Ovary (tissue), 9 donors: Measurements from ENCODE around the gene LRRC32. TPM values are rescaled to one million over a fixed set of nuclear protein-coding genes. Genes with fewer than 3 reads are reported as not detected.
A peak's percentile ranks its signal among the peaks of the same experiment; 100 is the strongest.
"Not testable (repeated sequence)": the region's sequence is repeated elsewhere in the genome, so short reads cannot be mapped to it uniquely, and the experiment has no call there.

Experiments
- DNase-seq, 5 donors: peaks; one replicate each; pipeline ENCODE4 v3.0.0-alpha.2; 2019 to 2020
- H3K27ac ChIP-seq, 2 donors: fragments of 200-600 bp; one replicate each; pipeline versions ENCODE4 v1.5.1 to v1.8.0; 2019 to 2022
- H3K27me3 ChIP-seq: fragments of 200-600 bp; one replicate; pipeline ENCODE4 v1.8.0; 2022
- H3K36me3 ChIP-seq: fragments of 200-600 bp; sonication (generic); one replicate; pipeline ENCODE4 v1.5.1; 2019
- H3K4me1 ChIP-seq: one replicate; pipeline ENCODE4 v1.8.1; 2013; ENCODE audit warnings: mild to moderate bottlenecking, moderate library complexity; ENCODE audit not compliant: insufficient read depth
- H3K4me3 ChIP-seq: fragments of 200-600 bp; sonication (generic); one replicate; pipeline ENCODE4 v1.5.1; 2017
- H3K9me3 ChIP-seq, 2 donors: fragments of 200-600 bp in 1 of 2; sonication (generic) in 1 of 2; one replicate each; pipeline versions ENCODE4 v1.5.1 to v1.8.1; 2013 to 2019; ENCODE audit warnings: mild to moderate bottlenecking in 1 of 2, moderate library complexity in 1 of 2
- CTCF ChIP-seq, 3 donors: fragments of 450-650 bp in 2 of 3; fragments of 200-600 bp in 1 of 3; IDR thresholded peaks; one replicate each; pipeline versions ENCODE4 v1.5.1 to v1.8.0; 2016 to 2022; ENCODE audit warnings: antibody characterized with exemption in 3 of 3, mild to moderate bottlenecking in 1 of 3
- EP300 ChIP-seq: sonication (generic); formaldehyde crosslinking; IDR thresholded peaks from one replicate; pipeline ENCODE4 v1.6.1; 2017; ENCODE audit warnings: antibody characterized with exemption
- POLR2A ChIP-seq: fragments of 450-650 bp; IDR thresholded peaks from one replicate; pipeline ENCODE4 v1.6.1; 2017; ENCODE audit warnings: antibody characterized with exemption, mild to moderate bottlenecking, moderate library complexity
- WGBS, 3 donors: extraction: QIAGEN DNeasy Blood & Tissue Kit in 1 of 3; methylation state at CpG; one replicate each; pipeline versions ENCODE4 v1.1.5 to v1.1.7; 2013 to 2017; 5-methylcytosine and 5-hydroxymethylcytosine counted together
- intact Hi-C, 4 donors: fragments of 100-400 bp; cut with DNase I; formaldehyde crosslinking; loops; one replicate each; pipeline versions ENCODE4 v1.11.0 to v1.15.1; 2022 to 2023
- polyA plus RNA-seq, 2 donors: library from polyadenylated mRNA; stranded (reverse); fragments of 200-250 nt in 1 of 2; fragments of 350-450 nt in 1 of 2; fragmentation: Illumina TruSeq in 1 of 2; extraction: RNeasy Lipid Tissue Mini Kit (QIAGEN cat#74804) in 1 of 2; gene quantifications; one replicate each; pipeline ENCODE4 v1.2.3, GENCODE V29; 2013 to 2014
- total RNA-seq, 7 donors: library from RNA; depleted of rRNA in 2 of 7; stranded (reverse); fragments of >200 nt in 2 of 7; fragmentation: NEBNext Ultra II Directional in 3 of 7; extraction: Animal tissue kit (Norgen Biotek cat#: 25700) in 3 of 7; gene quantifications; one replicate each; pipeline versions ENCODE4 v1.1.0 to v1.2.4, GENCODE V29; 2016 to 2023
- donor health status: DM: no; HTN: no; CAD: no; lungs with moderate emphysema.
- donor health status: DM: no; HTN: no; CAD: no.
- donor health status: Bipolar disorder and iron deficiency.
- donor health status: DM: yes; HTN: yes; CAD: no.
- donor health status: DM: no; HTN: no; CAD: no.
- donor health status: DM: yes; HTN: yes; CAD: no.

Gene LRRC32
- total and polyA plus RNA-seq, 9 donors, result 3.2 to 47.1 (median 29.5) TPM

- Histone ChIP-seq H3K4me1 (peaks cover 4% of the 10 kb centered on the region), H3K9me3 (no peaks in the 10 kb centered on the region), H3K27ac (no peak overlapping the region), H3K27me3 (no peaks in the 10 kb centered on the region), H3K36me3 (no peaks in the 10 kb centered on the region), H3K4me3 (no peak overlapping the region)
- intact Hi-C loops, result no loop called here
- DNase-seq, result peak in 2 of 5 donors; percentile 12 to 33
- WGBS, 3 donors, result 46 to 48% (median 48%) methylated on average over 7 of the region's 7 CpGs
- TF ChIP-seq POLR2A (no peak), EP300 (no peak), CTCF (IDR thresholded peaks at IDR 0.05) (no peak)
Observed at GRCh38 chr11:76621868-76622267, 48.7 kb downstream of the LRRC32 start.

GRCh38 chr11:76621466-76621865 is 49.1 kb downstream of the LRRC32 start:
- H3K36me3 ChIP-seq, result no peaks in the 10 kb centered on the region
- H3K4me1 ChIP-seq, result peaks cover 4% of the 10 kb centered on the region
- TF ChIP-seq EP300, result no peak
- TF ChIP-seq CTCF (IDR thresholded peaks at IDR 0.05), result no peak
- no peak for TF ChIP-seq POLR2A
- WGBS, 3 donors, result 83 to 87% (median 86%) methylated on average over 8 of the region's 8 CpGs
- DNase-seq, result peak in 2 of 5 donors; percentile 7 to 15
- no peaks in the 10 kb centered on the region for H3K27me3 ChIP-seq
- H3K9me3 ChIP-seq, result no peaks in the 10 kb centered on the region
- no peak overlapping the region for H3K27ac ChIP-seq
- no peak overlapping the region for H3K4me3 ChIP-seq
- intact Hi-C loops, result no loop called here

GRCh38 chr11:76620489-76620888 is 50.1 kb downstream of the LRRC32 start:
- TF ChIP-seq CTCF (IDR thresholded peaks at IDR 0.05), result no peak
- TF ChIP-seq POLR2A, result no peak
- TF ChIP-seq EP300, result no peak
- no peaks in the 10 kb centered on the region for H3K9me3 ChIP-seq
- DNase-seq, result no peak
- H3K4me3 ChIP-seq, result no peak overlapping the region
- H3K27ac ChIP-seq, result no peak overlapping the region
- 91 to 99% (median 96%) methylated on average over 2 of the region's 2 CpGs for WGBS, 3 donors
- no peaks in the 10 kb centered on the region for H3K27me3 ChIP-seq
- intact Hi-C loops, result no loop called here
- H3K36me3 ChIP-seq, result no peaks in the 10 kb centered on the region
- H3K4me1 ChIP-seq, result peaks cover 9% of the 10 kb centered on the region

- DNase-seq, H3K27ac ChIP-seq, H3K4me3 ChIP-seq, intact Hi-C loops, H3K9me3 ChIP-seq, H3K36me3 ChIP-seq, H3K4me1 ChIP-seq, H3K27me3 ChIP-seq: not testable (repeated sequence)
- WGBS, 3 donors, result 77 to 100% (median 80%) methylated on average over 1 to 5 of the region's 5 CpGs
Observed at GRCh38 chr11:76619801-76620200, 50.7 kb downstream of the LRRC32 start.

GRCh38 chr11:76617553-76618265 is 52.8 kb downstream of the LRRC32 start:
- TF ChIP-seq EP300 (no peak), POLR2A (no peak), CTCF (IDR thresholded peaks at IDR 0.05) (no peak)
- no peaks in the 10 kb centered on the region for H3K27me3 ChIP-seq
- no peaks in the 10 kb centered on the region for H3K36me3 ChIP-seq
- DNase-seq, result peak in 2 of 5 donors; percentile 10 to 40
- H3K27ac ChIP-seq, result no peak overlapping the region
- H3K9me3 ChIP-seq, result no peaks in the 10 kb centered on the region
- H3K4me3 ChIP-seq, result no peak overlapping the region
- peaks cover 9% of the 10 kb centered on the region for H3K4me1 ChIP-seq
- intact Hi-C loops, result no loop called here
- 42 to 66% (median 58%) methylated on average over 7 of the region's 7 CpGs for WGBS, 3 donors
